HG02642 (cell line): ENCODE measurements around the gene ATG9A.

Experiments
- ATAC-seq: cut with Tn5 transposase; IDR thresholded peaks from one replicate; pipeline ENCODE4 v1.9.1; 2021; ENCODE audit warnings: mild to moderate bottlenecking; ENCODE audit not compliant: unreplicated experiment, poor library complexity

The ATG9A gene

GRCh38 chr2:219181531-219181930 lies 47.9 kb downstream of the ATG9A start:
- ATAC-seq: no peak

DNA sequence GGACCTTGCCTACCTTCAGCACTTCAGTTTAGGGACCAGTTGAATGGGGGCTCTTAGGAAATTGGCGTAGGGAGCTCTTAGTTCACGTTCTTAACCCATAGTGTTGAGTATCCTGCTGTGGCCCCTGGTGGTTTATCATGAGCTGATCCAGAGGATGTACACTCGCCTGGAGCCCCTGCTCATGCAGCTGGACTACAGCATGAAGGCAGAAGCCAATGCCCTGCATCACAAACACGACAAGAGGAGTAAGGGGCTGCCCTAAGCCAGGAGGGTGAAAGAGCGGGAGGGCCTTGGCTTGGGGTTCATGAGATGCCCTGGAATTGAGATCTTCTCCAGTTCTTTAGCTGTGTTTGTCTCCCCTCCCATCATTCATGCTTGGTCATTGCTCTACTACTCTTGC lies 48.5 kb downstream of the ATG9A start:
- no peak for ATAC-seq

DNA sequence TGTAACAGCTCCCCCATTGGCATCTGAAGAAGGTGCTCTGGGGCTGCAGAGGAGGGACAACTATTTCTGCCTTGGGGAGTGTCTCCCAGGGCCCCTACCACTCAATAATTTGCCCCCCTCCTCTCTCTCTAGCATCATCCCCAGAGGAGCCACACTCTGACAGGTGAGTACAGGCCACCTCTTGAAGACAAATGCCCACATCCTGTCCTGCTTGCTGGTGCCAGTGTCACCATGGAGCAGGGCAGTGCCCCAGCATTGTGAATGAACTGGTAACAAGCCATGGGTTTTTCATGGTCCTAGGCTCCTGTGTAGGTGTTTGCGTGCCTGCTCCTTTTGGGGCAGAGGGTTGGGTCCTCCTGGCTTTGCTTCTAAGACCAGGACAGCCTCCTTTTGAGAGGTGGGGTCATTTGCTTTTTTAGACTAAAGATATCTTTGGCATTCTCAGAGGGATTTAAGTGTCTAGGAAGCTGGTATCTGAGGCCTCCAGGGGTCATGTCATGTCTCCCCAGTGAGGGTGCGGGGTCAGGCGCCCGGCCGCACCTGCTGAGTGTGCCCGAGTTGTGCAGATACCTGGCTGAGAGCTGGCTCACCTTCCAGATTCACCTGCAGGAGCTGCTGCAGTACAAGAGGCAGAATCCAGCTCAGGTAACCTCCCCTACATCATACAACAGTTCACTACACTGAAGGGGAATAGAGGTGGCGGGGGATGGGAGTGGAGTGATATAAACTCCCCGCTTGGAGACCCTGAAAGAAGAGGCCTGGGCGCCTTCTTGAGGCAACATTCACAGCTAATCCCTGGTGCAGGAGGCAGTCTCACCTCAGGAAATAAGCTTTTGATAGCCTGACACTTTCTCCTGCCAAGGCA lies 49.6 kb downstream of the ATG9A start:
- ATAC-seq: no peak

DNA sequence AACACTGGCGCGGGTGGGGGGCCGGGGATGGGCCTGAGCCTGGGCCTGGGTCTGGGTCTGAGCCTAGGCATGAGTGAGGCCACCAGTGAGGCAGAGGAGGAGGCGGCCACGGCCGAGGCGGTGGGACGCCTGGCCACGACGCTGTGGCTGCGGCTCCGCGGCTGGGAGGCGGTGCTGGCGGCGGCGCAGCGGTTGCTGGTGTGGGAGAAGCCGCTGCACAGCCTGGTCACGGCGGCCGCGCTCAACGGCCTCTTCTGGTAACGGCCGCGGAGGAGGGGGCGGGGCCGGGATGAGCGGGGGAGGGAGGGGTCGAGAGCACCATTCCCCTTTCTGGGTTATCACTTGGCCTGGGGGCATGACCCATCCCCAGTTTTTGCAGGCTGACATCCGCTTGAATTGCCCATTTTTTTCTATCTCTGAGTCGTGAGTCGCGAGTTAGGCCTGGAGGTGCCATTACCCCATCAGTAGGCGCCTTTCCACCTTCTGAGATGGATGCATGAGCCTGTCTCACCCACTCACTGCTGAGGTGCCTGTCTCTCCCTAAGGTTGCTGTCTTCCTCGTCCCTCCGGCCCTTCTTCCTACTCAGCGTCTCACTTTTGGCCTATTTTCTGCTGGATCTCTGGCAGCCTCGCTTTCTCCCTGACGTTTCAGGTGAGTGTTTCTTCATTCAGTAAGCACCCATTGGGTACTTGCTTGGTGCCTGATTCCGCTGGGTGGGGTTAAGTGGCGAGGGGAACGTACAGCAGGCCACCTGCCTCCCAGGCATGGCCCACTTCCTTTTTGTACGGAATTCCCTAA lies 50.9 kb downstream of the ATG9A start:
- peak; percentile 16 for ATAC-seq

- peak; percentile 55 for ATAC-seq
These were observed 51.7 kb downstream of the ATG9A start, which contains the start of gene RETREG2 for GRCh38 chr2:219177552-219178376. Gene RETREG2 (plus strand): TSS chr2:219178275. CDS start chr2:219178353, 78 bp downstream.

GRCh38 chr2:219176818-219177551 lies 52.5 kb downstream of the ATG9A start, which contains the start of gene CNPPD1:
Gene CNPPD1 (minus strand): TSS chr2:219176925. CDS start chr2:219176828, 97 bp downstream.
- peak; percentile 67 for ATAC-seq

DNA sequence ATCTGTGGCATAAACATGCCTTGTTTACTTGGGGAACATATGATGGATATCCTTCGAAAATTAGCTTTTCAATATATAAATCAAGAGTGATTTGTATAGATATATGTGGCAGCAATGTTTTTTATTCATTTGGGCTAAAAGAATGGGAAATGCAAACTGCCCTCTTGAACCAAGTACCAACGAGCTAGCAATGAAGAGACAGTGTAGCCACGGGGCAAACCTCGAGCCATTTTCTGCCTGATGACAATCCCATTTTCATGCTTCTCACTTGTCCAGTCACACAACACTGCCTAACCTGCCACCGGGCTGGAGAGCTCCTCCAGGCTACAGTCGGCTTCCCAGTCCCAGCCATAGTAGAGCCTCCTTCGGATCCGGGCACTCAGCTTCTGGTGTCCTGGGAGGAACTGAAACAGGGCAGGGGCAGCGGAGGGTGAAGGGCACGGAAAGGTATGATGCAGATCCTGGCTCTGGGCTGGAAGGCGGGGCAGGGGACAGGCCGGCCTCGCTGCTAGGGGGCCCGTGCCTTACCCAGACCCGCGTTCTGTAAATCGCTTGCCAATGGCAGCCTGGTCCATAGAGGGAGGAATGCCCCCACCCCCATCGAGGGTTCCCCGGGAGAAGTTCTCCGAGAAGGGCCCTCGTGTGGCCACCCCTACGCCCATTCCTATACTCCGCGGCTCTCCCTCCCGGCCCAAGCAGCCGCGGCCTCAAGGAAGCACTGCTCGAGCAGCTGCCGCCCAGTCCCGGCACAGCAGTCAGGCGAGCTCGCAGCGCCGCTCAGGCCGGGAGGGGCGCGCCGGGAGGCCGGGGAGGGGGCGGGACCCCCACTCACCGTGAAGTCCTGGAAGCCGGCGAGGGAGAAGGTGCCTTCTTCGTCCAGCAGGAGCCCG lies 53.3 kb downstream of the ATG9A start:
- ATAC-seq: peak; percentile 20

- no peak for ATAC-seq
These were observed 54.0 kb downstream of the ATG9A start for GRCh38 chr2:219175486-219175885.

DNA sequence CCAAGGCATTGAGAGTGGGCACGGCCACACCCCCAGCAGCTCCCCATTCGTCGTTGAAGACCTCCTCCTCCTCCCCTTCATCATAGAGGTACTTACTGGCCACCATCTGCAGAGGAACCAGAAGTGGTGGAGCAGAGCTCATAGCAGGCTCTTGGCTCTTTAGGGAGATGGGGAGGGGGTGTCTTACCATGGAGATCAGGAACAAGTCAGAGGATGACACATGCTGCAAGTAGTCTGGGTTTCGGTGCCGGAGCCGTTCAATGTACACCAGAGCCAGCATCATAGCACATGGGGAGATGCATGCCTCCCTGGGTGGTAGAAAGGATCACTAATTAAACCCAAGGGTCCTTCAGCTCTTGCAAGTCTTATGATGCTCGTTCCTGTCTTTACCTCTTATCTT lies 54.6 kb downstream of the ATG9A start:
- ATAC-seq: no peak

DNA sequence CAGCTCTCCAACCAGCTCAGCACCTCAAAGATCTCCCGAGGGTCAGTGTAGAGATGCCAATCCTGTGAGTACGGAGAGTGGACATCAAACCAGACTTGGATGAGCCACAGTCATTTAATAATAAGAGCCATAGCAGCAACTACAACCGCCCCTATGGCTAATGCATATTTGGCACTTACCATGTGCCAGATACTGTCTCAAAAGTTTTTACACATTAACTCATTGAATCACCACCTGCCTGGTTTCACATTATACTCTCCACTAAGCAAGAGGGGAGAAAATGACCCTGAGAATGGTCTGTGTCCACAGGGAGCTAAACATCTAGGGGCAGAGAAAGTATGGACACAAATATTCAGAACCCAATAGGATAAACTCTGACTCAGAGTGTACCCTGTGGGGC lies 55.3 kb downstream of the ATG9A start:
- ATAC-seq: no peak

GRCh38 chr2:219173176-219173575 lies 56.3 kb downstream of the ATG9A start:
- ATAC-seq: no peak

DNA sequence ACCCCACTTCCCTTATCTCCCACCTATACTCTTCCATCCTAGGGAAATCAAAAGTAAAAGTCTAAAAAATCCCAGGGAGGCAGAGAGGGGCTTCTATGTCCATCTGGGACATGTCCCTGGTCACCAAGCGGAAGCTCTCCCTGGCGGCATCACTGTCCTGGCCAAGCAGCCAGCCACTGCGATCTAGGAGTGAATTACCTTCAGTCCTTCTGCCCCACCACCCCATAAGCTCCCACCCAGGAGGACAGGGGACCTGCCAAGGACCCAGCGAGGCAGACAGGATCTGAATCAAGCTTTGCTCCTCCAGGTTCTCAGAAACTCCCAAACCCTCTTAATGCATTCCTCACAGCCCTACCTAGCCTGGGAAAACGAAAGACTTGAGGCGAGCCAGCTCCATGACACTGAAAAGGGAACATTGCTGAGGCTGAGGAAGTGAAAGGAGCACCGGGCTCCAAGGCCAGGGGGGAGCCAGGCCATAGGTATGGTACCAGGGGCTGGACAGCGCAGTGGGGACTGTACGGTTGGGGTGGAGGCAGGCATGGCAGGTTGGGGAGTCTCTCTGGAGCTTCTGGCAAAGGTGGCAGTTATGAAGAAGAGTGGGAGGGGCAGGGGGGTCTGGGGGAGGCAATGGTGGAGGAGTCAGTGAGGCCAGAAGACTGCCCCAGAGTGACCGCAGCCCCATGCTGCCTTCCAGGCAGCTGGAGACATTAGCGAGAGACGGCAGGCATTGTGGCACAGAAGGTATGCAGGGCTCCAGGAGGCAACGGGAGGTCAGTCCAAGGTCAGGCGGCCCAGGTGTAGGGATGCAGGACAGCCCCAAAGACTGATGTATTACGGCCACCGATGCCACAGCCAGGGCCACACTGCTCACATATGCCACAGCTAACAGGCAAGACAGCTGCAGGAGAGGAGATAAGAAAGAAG lies 56.9 kb downstream of the ATG9A start:
- no peak for ATAC-seq

DNA sequence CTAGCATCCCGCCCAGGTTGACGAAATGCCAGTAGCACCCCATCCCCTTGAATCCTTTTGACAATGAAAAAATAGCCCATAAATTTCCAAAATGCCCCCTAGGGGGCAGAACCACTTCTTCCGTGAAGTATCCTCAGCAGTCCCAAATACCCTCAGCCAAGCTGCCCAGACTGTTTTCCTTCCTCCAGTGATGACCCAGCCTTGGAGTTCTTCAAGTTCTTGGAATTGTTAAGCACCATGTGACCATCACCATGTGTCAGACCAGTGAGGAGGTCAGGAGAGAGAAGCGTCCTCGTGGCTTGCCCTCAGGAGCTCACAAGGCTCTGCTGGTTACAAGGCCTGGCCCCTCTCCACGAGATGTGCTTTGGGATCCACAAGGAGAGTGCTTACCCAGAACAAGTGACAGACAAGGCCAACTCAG lies 58.2 kb downstream of the ATG9A start:
- ATAC-seq: no peak

DNA sequence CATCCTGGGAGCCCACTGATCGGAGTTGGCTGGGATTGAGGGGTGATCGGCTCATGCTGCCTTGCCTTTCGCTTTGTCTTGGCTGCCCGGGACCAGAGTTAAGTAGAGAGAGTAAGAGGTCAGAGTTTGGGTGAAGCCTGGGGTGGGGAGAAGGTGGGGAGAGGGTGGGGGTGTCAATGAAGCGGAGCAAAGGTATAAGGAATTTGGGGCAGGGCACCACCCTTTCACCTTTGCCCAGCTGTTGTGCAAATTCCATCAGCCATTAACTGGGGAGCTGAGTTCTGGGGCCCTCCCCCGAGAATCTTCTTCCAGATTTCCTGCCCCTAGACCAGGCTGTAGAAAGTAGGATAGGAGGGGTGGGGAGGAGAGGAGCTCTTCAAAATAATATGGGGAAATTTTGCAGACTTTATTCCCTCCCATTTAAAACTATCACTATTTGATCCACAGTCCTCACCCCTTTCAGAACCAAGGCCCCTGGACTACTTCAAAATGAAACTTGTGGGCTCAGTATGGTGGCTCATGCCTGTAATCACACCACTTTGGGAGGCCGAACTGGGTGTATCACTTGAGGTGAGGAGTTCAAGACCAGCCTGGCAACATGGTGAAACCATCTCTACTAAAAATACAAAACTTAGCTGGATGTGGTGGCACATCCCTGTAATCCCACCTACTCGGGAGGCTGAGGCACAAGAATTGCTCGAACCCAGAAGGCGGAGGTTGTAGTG lies 59.3 kb downstream of the ATG9A start, which contains the start of gene SLC23A3:
SLC23A3 (minus strand) TSS at position 100 of the 725 bp plus-strand sequence; CDS start at position 55, 45 bp downstream.
- no peak for ATAC-seq
